ENCODE measurements around the gene TNFAIP2.

TNFAIP2 gene

DNA sequence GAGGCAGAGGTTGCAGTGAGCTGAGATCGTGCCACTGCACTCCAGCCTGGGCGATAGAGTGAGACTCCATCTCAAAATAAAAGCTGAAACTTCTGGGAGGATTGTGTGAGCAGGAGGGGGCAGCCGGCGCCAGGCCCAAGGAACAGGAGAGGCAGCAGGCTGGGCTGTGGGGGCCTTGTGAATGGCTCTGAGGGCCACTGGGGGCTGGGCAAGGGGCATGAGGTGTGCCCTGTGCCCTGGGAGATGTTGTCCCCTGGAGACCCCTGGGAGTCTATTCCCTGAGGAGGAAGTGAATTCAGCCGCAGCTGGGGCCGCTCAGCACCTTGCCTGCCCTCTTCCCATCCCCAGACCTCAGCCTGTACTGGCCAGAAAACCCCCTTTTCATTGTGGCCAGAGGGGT lies 34.3 kb upstream of the TNFAIP2 start:
- TF ChIP-seq GATA2 (IDR thresholded peaks at IDR 0.05; ENCODE audit: low read depth, low read length) = no peak
- TF ChIP-seq GATA3 (IDR thresholded peaks at IDR 0.05; ENCODE audit: low read depth, low read length) = no peak

DNA sequence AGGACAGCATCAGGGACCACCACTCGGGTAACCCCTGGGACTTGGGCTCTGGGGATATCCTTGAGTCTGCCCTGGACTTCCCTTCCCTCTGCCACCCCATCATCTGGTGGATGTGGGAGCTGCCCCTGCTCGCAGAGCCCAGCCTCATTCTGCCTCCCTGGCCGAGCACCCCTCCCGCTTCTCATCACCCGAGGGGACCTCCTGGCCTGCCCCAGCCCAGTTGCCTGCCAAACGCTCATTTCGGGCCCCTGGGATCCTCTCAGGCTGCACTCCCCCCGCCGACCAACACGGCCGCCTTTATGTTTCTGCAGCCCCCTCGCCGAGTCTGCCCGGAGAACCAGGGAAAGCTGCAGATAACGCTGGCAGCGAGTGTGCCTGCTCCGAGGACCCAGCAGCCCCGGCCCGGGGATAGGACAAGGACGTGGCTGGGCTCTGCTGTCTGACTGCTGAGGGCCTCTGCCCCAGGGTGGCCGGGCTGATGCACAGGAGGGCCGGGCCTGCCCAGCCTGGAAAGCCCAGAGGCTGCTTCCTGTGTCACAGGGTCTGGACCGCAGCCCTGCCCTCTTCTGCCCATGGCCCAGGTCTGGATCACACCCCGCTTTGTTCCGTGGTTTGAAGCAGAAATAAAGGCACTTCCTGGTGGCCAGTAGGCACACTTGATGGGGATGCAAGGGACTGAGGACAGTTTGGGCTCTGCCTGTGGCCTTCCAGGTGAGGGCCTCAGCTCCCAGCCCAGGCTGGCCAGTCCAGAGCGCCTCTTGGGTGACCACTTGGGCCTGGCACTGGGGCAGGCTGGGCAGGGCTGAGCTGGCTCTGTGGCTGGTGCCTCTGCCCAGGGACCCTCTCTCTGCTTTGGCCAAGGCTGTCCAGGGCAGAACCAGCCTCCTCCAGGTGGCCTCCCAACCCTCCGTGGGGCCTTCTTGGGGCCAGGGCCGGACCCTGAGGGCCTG lies 33.6 kb upstream of the TNFAIP2 start:
- TF ChIP-seq GATA2 (IDR thresholded peaks at IDR 0.05; ENCODE audit: low read depth, low read length) (no peak), GATA3 (IDR thresholded peaks at IDR 0.05; ENCODE audit: low read depth, low read length) (no peak)

DNA sequence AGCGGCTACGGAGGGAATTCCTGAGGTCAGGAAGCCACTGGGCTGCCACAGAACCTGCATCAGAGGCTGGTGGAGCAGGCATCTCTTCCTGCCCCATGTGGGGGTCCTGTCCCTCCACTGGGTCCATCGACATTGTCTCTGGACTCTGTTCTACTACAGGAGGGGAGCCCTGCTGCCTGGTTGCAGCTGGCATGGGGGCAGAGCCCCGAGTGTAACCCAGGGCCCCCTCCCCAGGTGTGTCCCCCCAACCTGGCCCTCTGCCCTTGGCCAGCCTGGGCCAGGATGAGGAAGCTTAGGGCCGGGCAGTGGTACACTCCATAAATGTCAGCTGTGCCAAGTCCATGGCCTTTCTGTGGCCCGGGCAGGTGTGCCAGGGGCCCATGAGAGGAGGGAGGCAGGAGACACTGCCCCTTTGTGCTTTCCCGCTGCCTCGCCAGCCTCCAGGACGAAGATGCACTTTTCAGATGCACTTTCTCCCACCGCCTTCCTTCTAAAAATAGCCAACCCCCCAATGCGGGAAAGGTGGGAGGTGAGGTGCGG lies 32.7 kb upstream of the TNFAIP2 start:
- no peak for TF ChIP-seq GATA3 (IDR thresholded peaks at IDR 0.05; ENCODE audit: low read depth, low read length)
- TF ChIP-seq GATA2 (IDR thresholded peaks at IDR 0.05; ENCODE audit: low read depth, low read length) = no peak

DNA sequence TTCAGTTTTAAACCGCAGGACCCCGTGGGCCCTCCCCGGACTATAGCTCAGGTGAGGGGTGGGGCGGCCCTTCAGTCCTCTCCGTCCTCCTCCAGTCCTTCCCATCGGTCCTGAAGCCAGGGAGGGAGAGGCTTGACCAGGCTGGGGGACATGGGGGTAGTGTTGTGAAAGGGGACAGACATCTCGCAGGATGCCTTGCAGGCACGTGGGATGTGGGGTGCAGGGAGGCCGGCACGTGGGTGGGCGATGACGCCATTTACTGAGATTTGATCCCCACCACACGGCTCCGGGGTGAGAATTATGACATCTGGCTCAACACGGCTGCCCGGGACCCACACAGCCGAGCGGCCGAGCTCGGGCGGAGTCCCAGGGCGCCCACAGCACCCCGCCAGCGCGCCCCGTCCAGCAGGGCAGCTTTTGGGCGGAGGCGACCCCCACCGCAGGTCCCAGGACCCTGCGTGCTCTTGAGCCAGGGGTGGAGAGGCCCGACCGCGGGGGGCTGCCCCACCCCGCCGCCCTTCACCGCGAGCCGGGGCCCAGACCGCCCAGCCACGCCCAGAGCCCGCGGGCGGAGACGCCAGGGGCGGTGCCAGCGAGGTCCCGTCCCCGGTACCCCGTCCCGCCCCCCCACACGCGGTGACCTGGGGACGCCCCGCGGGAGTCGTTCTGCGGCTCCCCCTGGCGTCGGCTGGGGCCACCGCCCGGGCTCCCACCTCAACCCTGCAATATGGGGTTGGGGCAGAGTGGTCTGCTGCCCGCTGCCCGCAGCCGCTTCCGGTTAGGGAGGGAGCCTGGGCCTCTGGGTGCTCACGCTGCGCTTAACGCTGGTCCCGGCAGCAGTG lies 32.0 kb upstream of the TNFAIP2 start:
- TF ChIP-seq GATA2 (IDR thresholded peaks at IDR 0.05; ENCODE audit: low read depth, low read length) (no peak), GATA3 (IDR thresholded peaks at IDR 0.05; ENCODE audit: low read depth, low read length) (no peak)

GRCh38 chr14:103091883-103092222 lies 31.4 kb upstream of the TNFAIP2 start:
- TF ChIP-seq GATA2 (IDR thresholded peaks at IDR 0.05; ENCODE audit: low read depth, low read length) = no peak
- no peak for TF ChIP-seq GATA3 (IDR thresholded peaks at IDR 0.05; ENCODE audit: low read depth, low read length)

DNA sequence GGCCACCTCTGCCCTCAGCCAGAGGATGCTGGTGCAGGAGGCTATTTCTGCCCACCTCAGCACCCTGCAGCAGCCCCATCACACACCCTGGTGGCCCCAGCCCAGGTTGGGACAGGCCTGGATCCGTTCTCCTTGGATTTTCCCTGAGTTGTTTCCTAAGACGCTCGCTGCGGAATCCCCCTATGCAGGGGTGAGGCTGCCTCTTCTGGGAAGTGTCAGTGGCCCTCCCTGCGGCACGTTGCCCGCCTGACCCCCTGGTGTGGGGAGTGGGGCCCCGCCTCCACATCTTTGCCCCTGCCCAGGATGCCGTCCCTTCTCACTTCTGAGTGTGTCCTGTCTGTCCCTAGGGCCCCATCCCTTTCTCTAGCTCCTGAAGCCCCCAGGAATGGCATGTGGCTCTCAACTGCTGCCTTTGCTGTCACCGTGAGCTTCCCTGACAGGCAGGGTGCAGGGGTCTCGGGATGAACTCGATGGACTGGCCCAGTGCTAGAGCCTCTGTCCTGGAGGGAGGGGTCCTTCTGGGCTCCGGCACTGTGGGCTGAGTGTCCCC lies 29.3 kb upstream of the TNFAIP2 start:
- TF ChIP-seq GATA2 (IDR thresholded peaks at IDR 0.05; ENCODE audit: low read depth, low read length) (no peak), GATA3 (IDR thresholded peaks at IDR 0.05; ENCODE audit: low read depth, low read length) (no peak)

- TF ChIP-seq GATA3 (IDR thresholded peaks at IDR 0.05; ENCODE audit: low read depth, low read length) = no peak
- TF ChIP-seq GATA2 (IDR thresholded peaks at IDR 0.05; ENCODE audit: low read depth, low read length) = no peak
Observed at GRCh38 chr14:103094406-103095209, 28.7 kb upstream of the TNFAIP2 start, which contains the start of gene EXOC3L4. Gene EXOC3L4 (plus strand): TSS chr14:103094725. CDS start chr14:103100220, 5,495 bp downstream.

DNA sequence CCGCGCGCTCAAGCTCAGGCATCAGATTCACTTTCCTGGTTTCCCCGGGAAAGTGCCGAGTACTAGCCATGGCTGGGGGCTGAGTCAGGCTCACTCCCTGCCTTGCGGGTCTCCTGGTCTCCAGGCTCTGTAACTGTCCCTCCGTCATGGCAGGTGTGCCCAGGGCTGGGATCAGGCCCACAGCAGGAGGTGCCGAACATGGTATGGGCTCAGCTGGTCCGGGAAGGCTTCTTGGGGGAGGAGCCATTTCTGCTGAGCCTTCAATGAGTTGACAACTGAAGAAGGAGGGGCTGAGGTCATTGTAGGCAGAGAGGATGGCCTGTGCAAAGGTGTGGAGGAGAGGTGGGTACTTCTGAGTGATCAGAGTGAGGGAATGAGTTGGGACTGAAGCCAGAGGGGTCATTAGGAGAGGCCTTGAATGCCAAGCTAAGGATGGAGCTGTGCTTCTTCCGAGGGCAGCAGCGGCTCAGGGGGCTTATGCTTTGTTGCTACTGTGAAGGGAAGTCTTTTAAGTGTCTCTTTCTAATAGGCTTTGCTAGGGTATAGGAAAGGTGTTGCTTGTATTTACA lies 28.0 kb upstream of the TNFAIP2 start:
- TF ChIP-seq GATA3 (IDR thresholded peaks at IDR 0.05; ENCODE audit: low read depth, low read length) (no peak), GATA2 (IDR thresholded peaks at IDR 0.05; ENCODE audit: low read depth, low read length) (no peak)

GRCh38 chr14:103096387-103096786 lies 26.9 kb upstream of the TNFAIP2 start:
- no peak for TF ChIP-seq GATA3 (IDR thresholded peaks at IDR 0.05; ENCODE audit: low read depth, low read length)
- TF ChIP-seq GATA2 (IDR thresholded peaks at IDR 0.05; ENCODE audit: low read depth, low read length) = no peak

DNA sequence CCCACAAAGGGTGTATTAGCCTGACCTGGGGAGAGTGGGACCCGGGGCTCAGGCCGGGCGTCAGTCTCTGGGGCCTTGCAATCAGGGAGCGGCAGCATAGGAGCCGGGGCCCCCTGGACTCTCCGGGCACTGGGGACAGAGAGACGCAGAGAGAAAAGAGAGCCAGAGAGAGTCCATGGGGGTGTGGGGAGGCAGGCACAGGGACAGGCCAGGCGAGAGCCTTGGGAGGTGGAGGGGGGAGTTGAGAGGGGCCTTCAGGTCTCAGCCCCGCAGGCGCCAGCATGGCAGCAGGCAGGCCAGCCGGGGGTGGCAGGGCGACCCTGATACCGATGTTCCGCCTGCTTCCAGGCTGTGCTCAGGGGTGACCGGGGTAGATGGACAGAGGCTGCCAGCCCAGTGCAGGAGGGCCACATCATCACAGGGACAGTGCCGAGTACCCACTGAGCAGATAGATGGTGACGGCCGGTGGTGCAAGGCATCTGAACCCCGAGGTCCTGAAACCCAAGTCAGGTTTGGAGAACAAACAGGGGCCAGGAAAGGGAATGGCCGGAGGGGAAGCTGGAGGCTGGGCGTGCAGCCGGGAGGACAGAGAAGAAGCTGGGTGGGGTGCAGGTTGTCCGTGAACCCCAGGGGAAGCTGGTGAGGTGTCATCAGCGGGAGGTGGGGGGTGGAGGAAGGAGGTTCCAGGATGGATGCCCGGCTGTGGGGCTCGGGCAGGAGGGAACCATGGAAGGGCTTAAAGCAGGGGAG lies 25.8 kb upstream of the TNFAIP2 start:
- TF ChIP-seq GATA3 (IDR thresholded peaks at IDR 0.05; ENCODE audit: low read depth, low read length) = no peak
- TF ChIP-seq GATA2 (IDR thresholded peaks at IDR 0.05; ENCODE audit: low read depth, low read length) = no peak

DNA sequence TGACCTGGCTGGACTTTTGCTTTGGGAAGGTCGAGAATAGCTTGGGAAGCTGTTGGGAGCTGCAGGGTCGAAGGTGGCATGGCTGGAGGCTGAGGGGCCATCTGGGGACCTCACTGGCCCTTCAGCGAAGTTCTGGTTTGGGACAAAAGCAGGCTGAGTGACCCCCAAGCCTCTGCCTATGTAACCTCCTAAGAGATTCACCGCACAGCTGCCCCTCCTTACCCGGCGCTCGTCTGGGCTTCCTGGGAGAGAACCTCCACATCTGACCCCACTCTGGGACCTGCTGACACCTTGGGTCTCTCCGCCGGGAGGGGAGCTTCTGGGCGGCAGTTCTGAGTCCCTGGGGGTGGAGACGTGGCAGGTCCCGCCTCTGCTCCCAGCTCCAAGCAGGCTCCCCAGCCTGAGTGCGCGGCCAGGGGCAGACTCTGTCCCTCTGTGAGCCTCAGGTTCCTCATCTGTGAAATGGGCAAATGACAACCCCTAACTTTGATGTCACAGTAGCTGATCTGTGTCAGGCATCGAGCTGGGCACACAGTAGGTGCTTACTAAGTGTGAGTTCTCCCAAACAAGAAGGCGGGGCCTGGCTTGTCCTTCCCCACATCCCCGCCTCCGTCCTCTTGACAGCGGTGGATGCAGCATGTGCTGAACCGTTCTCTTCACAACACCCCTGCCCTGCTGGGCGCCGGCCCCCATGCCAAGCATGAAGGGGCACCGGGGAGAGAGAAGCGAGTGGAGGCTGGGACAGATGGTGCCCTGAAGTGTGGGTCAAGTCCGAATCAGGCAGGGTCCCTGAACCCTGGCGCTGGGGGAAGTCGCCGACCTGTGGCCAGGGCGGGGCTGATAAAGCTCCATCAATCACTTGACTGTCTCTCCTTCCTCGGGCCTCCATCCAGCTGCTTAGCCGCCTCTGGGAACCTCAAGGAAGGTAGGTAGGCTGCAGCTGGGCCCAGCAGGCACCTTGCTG lies 25.0 kb upstream of the TNFAIP2 start:
- TF ChIP-seq GATA3 (IDR thresholded peaks at IDR 0.05; ENCODE audit: low read depth, low read length) (no peak), GATA2 (IDR thresholded peaks at IDR 0.05; ENCODE audit: low read depth, low read length) (no peak)

Data from SH-SY5Y (cell line).